Fibroblast of skin of back (primary cell): ENCODE measurements around the gene NT5DC1. TPM values are rescaled to one million over a fixed set of nuclear protein-coding genes. Genes with fewer than 3 reads are reported as not detected.

Source experiments
- DNase-seq: peaks from one replicate; pipeline ENCODE4 v3.0.0-alpha.2; 2013
- polyA plus RNA-seq, 2 experiments: library from polyadenylated mRNA; unstranded; fragments of 120-200 nt; gene quantifications; one replicate each; pipeline ENCODE4 v1.2.1, GENCODE V29; 2013; ENCODE audit not compliant: insufficient read length in 2 of 2

Gene NT5DC1
- polyA plus RNA-seq (2013, experiment 1 of 2; ENCODE audit: insufficient read length), result 11.8 TPM
- polyA plus RNA-seq (2013, experiment 2 of 2; ENCODE audit: insufficient read length), result 12.5 TPM

DNA sequence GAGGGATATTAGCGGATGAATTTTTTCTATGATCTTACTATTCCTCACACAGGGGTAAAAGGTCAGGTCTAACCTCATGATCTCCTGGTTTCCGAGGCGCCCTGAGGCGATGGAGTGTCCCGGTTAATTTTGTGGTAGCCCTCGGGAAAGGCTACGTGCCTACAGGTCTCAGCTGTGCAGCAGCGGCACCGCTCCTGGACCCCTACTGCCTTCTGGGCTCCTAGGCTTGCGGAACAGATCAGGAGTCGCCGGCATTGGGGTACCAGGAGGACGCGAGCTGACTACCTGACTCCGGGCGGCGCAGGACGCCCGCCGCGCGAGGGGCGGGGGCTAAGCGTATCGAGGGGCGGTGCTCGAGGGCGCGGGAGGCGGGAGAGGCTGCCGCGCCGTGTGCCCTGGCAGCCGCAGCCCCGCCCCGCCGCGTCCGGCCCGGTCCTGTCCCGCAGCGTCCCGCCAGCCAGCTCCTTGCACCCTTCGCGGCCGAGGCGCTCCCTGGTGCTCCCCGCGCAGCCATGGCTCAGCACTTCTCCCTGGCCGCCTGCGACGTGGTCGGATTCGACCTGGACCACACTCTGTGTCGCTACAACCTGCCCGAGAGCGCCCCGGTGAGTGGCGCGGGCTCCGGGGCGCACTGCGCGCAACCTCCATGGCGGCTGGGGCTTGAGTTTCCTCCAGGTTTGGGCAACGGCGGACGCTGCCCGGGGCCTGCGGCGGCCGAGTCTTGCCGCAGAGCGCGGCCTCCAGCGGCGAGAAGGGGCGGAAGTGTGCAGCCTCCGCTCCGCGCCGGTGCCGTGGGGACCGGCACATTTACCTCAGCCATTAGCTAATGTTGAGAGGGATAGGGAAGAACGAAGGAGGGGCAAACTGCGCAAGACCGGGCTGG is at the start of gene NT5DC1:
TSS of gene NT5DC1 (plus strand) at position 435 of the 883 bp plus-strand sequence. CDS start at position 513, 78 bp downstream.
- DNase-seq, result peak; percentile 69

DNA sequence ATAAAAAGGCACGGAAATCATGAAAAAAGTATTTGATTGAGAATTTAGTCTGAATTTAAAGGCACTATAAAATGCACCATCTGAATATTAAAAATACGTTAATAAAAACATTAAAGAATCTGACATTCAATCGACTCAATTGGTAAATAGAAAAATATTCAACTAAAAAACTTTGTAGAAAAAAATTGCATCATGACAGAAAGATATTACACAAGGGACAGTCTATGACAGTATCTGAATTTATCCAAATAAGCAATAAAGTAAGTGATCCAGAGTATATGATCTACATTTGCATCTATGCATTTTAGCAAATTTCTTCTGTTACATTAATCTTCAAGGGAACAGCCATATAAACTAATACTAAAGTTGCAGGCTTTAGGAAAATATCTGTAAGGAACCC is 49.4 kb upstream of the NT5DC1 start:
- DNase-seq, result no peak

GRCh38 chr6:116055513-116055912 is 45.1 kb upstream of the NT5DC1 start:
- DNase-seq, result no peak

- no peak for DNase-seq
These were observed 42.9 kb upstream of the NT5DC1 start for GRCh38 chr6:116057766-116058165.

DNA sequence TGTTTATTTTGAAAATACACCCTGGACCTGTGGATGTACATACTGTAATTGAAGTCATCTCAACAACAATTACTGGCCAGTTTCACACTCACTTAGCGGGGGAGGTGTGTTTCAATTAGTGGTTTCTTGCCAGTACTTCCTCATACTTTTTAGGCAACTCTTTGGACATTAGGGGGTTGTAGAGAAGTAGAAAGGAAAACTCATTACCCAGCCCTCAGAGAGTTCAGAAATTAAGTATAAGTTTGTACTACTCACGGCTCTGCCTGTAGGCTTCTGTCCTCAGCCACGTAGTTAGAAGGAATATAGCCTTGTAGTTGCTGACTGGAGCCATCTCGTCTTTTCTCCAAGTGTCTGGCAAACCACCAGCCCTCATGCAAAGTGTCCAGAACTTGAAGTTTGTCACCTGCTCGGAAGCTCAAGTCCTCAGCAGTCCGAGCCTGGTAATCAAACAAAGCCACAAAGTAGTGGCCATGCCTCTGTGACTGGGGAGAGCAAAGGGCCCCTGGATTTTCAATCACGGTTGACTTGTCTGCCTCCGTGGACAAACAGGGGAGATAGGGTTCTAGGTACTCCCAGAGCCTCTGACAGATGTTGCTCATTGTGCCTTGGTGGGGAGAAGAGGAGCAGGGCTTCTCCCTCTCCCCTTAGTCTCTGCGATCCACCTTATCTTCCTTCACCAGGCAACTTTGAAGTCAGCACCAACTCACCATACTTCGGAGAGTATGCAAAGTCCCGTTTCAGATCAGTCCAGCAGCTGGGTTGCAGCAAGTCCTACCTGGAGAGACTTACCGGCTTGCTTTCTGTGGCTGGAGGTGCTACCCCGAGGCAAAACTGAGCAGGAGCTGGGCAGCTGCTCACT is 40.7 kb upstream of the NT5DC1 start:
- DNase-seq, result no peak

GRCh38 chr6:116060572-116061283 is 39.9 kb upstream of the NT5DC1 start, which contains the start of gene FRK:
FRK (minus strand) TSS chr6:116060891; CDS start chr6:116060311, 580 bp downstream.
- DNase-seq, result peak; percentile 36

GRCh38 chr6:116062496-116062895 is 38.2 kb upstream of the NT5DC1 start:
- DNase-seq, result no peak

- DNase-seq, result no peak
These were observed 36.0 kb upstream of the NT5DC1 start for GRCh38 chr6:116064666-116065065.

GRCh38 chr6:116066789-116067188 is 33.9 kb upstream of the NT5DC1 start:
- DNase-seq, result no peak

- no peak for DNase-seq
These were observed 30.6 kb upstream of the NT5DC1 start for GRCh38 chr6:116070101-116070500.

DNA sequence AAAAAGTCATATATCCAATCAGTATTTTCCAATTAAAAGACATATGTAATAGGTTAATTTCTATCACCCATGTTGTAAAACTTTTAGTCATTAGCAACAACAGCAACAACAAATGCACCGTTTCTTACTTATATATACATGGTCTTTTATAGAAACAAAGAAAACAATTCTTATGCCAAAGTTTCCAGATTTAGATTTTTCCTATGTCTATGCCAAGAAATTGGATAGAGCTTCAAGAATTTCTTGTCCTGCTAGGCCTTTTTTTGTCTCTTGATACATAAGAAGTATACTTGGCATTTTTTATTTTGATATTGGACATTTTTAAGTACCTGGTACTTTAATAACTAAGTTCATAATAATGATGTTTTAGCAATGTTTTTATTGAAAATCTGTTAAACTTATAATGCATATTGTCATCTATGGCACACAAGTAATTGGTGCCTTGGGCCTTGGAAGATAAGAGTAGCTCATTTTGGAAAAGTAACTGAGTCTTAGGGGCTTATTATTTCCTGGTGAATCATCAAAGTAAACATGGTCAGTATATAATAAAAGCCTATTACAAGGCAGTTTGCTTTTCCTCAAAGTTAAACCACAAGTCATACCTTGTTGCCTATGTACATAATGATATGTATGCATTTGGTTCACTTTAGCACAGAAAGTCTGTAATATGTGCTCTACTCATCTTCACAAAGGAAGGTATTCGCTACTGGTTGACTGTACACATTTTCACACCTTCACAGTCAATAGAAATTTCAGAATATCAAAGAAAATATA is 29.9 kb upstream of the NT5DC1 start:
- no peak for DNase-seq

- DNase-seq, result no peak
These were observed 28.3 kb upstream of the NT5DC1 start for GRCh38 chr6:116072368-116072767.

DNA sequence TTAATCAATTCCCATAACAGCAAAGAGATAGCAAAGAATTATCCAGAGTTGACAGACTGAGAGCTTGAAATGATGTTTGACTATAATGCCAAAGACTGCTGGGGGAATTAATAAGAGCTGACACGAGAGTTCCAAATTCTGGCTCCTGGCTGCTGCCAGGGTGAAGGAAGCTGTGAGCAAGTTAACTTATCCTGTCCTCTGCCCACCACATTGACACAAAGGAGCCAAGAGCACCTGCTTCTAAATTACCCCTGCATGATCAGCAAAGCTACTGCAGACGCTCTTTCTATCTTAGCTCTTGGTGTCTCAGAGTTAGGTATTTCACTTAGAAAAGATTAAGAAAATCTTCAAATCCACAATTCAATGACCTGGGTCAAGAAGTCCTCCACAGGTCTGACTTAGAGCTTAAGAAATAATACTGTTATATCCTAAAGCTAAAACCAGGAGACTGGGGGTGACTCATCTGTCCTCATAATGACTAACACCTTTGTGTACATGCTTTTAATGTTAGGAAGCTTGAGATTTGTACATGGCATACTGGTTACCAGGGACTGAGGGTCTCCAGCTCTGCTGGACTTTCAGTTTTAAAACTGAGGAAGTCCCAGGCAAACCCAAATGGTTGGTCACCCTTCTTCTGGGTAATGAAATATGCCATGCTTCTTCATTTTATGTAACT is 26.8 kb upstream of the NT5DC1 start:
- DNase-seq, result peak; percentile 27

GRCh38 chr6:116074732-116075390 is 25.8 kb upstream of the NT5DC1 start:
- DNase-seq, result no peak

- no peak for DNase-seq
These were observed 22.1 kb upstream of the NT5DC1 start for GRCh38 chr6:116078522-116078921.

- no peak for DNase-seq
These were observed 21.7 kb upstream of the NT5DC1 start for GRCh38 chr6:116078945-116079344.

GRCh38 chr6:116083052-116083451 is 17.6 kb upstream of the NT5DC1 start:
- DNase-seq, result no peak

- peak; percentile 26 for DNase-seq
These were observed 16.4 kb upstream of the NT5DC1 start for GRCh38 chr6:116084284-116084683.

DNA sequence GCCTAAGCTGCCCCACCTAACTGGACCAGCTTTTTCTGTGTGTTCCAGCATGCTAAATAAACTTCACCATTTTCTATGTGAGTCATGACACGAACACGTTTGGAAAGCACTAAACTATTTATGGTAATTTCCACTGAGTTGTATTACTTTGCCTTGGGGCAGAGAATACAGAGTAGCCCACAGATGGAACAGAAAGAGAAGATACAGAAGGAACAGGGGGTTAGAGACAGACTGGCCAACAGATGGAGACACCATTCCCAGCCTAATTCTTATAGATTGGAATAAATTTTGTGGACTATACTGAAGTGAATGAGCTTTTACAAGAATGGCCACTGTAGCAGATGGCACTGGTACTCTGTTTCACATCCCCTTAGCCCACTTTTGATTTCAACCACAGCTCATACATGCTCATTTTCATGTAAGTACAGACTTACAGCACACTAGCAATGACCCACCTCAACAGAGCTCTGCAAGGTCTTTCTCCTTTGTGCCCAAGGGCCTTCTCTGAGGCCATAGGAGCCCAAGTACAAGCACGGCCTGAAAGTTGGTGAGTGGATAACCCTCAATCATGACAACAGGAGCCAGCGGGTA is 13.1 kb upstream of the NT5DC1 start:
- peak; percentile 74 for DNase-seq

- DNase-seq, result peak; percentile 40
These were observed 11.7 kb upstream of the NT5DC1 start for GRCh38 chr6:116088946-116089345.
